ENCODE measurements around the gene STXBP1. TPM values are rescaled to one million over a fixed set of nuclear protein-coding genes. Genes with fewer than 3 reads are reported as not detected.

Gene STXBP1
- total RNA-seq, 1 donor from 2014 or later: 12.0 TPM

DNA sequence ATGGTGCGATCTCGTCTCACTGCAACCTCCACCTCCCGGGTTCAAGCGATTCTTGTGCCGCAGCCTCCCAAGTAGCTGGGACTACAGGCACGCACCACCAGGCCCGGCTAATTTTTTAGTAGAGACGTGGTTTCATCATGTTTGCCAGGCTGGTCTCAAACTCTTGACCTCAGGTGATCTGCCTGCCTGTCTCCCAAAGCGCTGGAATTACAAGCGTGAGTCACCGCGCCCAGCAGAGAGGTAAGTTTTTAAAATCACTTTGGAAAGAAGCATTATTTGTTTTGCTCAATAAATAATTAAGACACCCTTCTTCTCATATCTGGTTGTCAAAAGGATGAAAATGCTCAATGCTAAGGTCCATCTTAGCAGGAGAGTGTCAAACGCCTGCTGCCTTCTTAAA lies 48.5 kb upstream of the STXBP1 start:
- Mint-ChIP-seq H3K4me1 (peaks cover 51% of the 10 kb centered on the region), H3K9me3 (no peaks in the 10 kb centered on the region), H3K27ac (no peak overlapping the region), H3K4me3 (no peak overlapping the region), H3K36me3 (peaks cover 4% of the 10 kb centered on the region), H3K27me3 (ENCODE audit: insufficient read depth, low read depth) (peaks cover 8% of the 10 kb centered on the region)
- Histone ChIP-seq H3K4me2 (no peak overlapping the region), H3K27ac (no peak overlapping the region), H3K27me3 (peaks cover 7% of the 10 kb centered on the region), H3K79me2 (ENCODE audit: low read depth) (peaks cover 40% of the 10 kb centered on the region), H4K20me1 (ENCODE audit: low read depth) (peaks cover 18% of the 10 kb centered on the region), H3K4me1 (peaks cover 23% of the 10 kb centered on the region), H3K4me3 (no peak overlapping the region), H2AFZ (replicated peaks) (no peak overlapping the region), H3F3A (ENCODE audit: low read depth) (peaks cover 7% of the 10 kb centered on the region), H3K9ac (no peak overlapping the region), H3K36me3 (no peaks in the 10 kb centered on the region), H3K9me3 (ENCODE audit: low read depth) (no peaks in the 10 kb centered on the region)
- TF ChIP-seq, protein P1, sequence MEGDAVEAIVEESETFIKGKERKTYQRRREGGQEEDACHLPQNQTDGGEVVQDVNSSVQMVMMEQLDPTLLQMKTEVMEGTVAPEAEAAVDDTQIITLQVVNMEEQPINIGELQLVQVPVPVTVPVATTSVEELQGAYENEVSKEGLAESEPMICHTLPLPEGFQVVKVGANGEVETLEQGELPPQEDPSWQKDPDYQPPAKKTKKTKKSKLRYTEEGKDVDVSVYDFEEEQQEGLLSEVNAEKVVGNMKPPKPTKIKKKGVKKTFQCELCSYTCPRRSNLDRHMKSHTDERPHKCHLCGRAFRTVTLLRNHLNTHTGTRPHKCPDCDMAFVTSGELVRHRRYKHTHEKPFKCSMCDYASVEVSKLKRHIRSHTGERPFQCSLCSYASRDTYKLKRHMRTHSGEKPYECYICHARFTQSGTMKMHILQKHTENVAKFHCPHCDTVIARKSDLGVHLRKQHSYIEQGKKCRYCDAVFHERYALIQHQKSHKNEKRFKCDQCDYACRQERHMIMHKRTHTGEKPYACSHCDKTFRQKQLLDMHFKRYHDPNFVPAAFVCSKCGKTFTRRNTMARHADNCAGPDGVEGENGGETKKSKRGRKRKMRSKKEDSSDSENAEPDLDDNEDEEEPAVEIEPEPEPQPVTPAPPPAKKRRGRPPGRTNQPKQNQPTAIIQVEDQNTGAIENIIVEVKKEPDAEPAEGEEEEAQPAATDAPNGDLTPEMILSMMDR (IDR thresholded peaks at IDR 0.05): no peak
- TF ChIP-seq EZH2 (IDR thresholded peaks at IDR 0.05) (no peak), EZH2phosphoT487 (IDR thresholded peaks at IDR 0.05) (no peak)
- DNase-seq (ENCODE audit: low spot score): no peak

- no peak overlapping the region for H3K27ac Mint-ChIP-seq
- no peak overlapping the region for H2AFZ ChIP-seq (replicated peaks)
- no peak overlapping the region for H3K27ac ChIP-seq
- H3K4me1 Mint-ChIP-seq: peaks cover 49% of the 10 kb centered on the region
- H3K9ac ChIP-seq: no peak overlapping the region
- H3K4me3 ChIP-seq: no peak overlapping the region
- no peak for TF ChIP-seq EZH2phosphoT487 (IDR thresholded peaks at IDR 0.05)
- TF ChIP-seq, protein P1 (IDR thresholded peaks at IDR 0.05): no peak
- TF ChIP-seq EZH2 (IDR thresholded peaks at IDR 0.05): no peak
- H3K27me3 Mint-ChIP-seq (ENCODE audit: insufficient read depth, low read depth): peaks cover 11% of the 10 kb centered on the region
- H3K4me3 Mint-ChIP-seq: no peak overlapping the region
- H3K9me3 ChIP-seq (ENCODE audit: low read depth): no peaks in the 10 kb centered on the region
- H3F3A ChIP-seq (ENCODE audit: low read depth): peaks cover 10% of the 10 kb centered on the region
- H3K27me3 ChIP-seq: peaks cover 7% of the 10 kb centered on the region
- H3K36me3 ChIP-seq: no peaks in the 10 kb centered on the region
- peaks cover 37% of the 10 kb centered on the region for H3K79me2 ChIP-seq (ENCODE audit: low read depth)
- H3K4me1 ChIP-seq: peaks cover 26% of the 10 kb centered on the region
- no peak overlapping the region for H3K4me2 ChIP-seq
- H3K9me3 Mint-ChIP-seq: no peaks in the 10 kb centered on the region
- peaks cover 4% of the 10 kb centered on the region for H3K36me3 Mint-ChIP-seq
- no peak for DNase-seq (ENCODE audit: low spot score)
- H4K20me1 ChIP-seq (ENCODE audit: low read depth): peaks cover 18% of the 10 kb centered on the region
These were observed 46.8 kb upstream of the STXBP1 start for GRCh38 chr9:127565231-127565630.

- Histone ChIP-seq H3K27me3 (peaks cover 7% of the 10 kb centered on the region), H2AFZ (replicated peaks) (no peak overlapping the region), H3K4me3 (peak overlapping the region; percentile 65), H3K79me2 (ENCODE audit: low read depth) (peaks cover 29% of the 10 kb centered on the region), H4K20me1 (ENCODE audit: low read depth) (peaks cover 18% of the 10 kb centered on the region), H3K4me1 (peaks cover 26% of the 10 kb centered on the region), H3K4me2 (peak overlapping the region; percentile 94), H3K27ac (no peak overlapping the region), H3F3A (ENCODE audit: low read depth) (peaks cover 10% of the 10 kb centered on the region), H3K9ac (no peak overlapping the region), H3K9me3 (ENCODE audit: low read depth) (no peaks in the 10 kb centered on the region), H3K36me3 (no peaks in the 10 kb centered on the region)
- no peaks in the 10 kb centered on the region for H3K9me3 Mint-ChIP-seq
- H3K36me3 Mint-ChIP-seq: peaks cover 4% of the 10 kb centered on the region
- peaks cover 7% of the 10 kb centered on the region for H3K27me3 Mint-ChIP-seq (ENCODE audit: insufficient read depth, low read depth)
- H3K4me1 Mint-ChIP-seq: peaks cover 42% of the 10 kb centered on the region
- no peak for DNase-seq (ENCODE audit: low spot score)
- TF ChIP-seq EZH2 (IDR thresholded peaks at IDR 0.05) (no peak), EZH2phosphoT487 (IDR thresholded peaks at IDR 0.05) (no peak)
- TF ChIP-seq, protein P1 (IDR thresholded peaks at IDR 0.05): no peak
- H3K4me3 Mint-ChIP-seq: no peak overlapping the region
- no peak overlapping the region for H3K27ac Mint-ChIP-seq
These were observed 45.6 kb upstream of the STXBP1 start for GRCh38 chr9:127566351-127567001.

Data from neural progenitor cell (in vitro differentiated cells).